ENCODE results near the gene NOXO1. TPM values are rescaled to one million over a fixed set of nuclear protein-coding genes. Genes with fewer than 3 reads are reported as not detected.

NOXO1 gene
- total RNA-seq, 2 experiments from 2014 or later, result 0.56 to 0.99 TPM

GRCh38 chr16:2028620-2029220 is 47.5 kb upstream of the NOXO1 start:
- intact Hi-C loops (cut with DNase I, micrococcal nuclease), result loop anchor here in 1 of 2 experiments (5.0 to 10.0 kb wide), 2 partner anchors 226 to 459 kb away; partner anchors contain the start of gene ECI1
- peaks cover 0 to 2% of the 10 kb centered on the region in 2 experiments for H3K27me3 ChIP-seq (ENCODE audit: control insufficient read depth in 1 of 2, insufficient read depth in 2 of 2, low read length in 2 of 2)
- H3K27ac ChIP-seq (ENCODE audit: low read depth in 1 of 2, low read length in 2 of 2), result no peak overlapping the region
- POLR2A ChIA-PET, result interaction anchor here (1.5 kb wide), 1 partner anchor 186 kb away, joined by 3 read pairs; the partner anchor contains the start of gene PGP
- no peak overlapping the region for H3K4me3 ChIP-seq (ENCODE audit: low read length)
- DNase-seq (no peak), ATAC-seq (ENCODE audit: poor library complexity) (no peak)
- Mint-ChIP-seq H3K27me3 (no peaks in the 10 kb centered on the region), H3K9me3 (no peaks in the 10 kb centered on the region), H3K36me3 (ENCODE audit: low read depth) (no peaks in the 10 kb centered on the region), H3K4me1 (ENCODE audit: low read depth) (peaks cover 11% of the 10 kb centered on the region), H3K27ac (no peak overlapping the region), H3K4me3 (no peak overlapping the region)
- H3K4me1 ChIP-seq (ENCODE audit: insufficient read depth, low read length), result peaks cover 29% of the 10 kb centered on the region
- TF ChIP-seq, protein P1, sequence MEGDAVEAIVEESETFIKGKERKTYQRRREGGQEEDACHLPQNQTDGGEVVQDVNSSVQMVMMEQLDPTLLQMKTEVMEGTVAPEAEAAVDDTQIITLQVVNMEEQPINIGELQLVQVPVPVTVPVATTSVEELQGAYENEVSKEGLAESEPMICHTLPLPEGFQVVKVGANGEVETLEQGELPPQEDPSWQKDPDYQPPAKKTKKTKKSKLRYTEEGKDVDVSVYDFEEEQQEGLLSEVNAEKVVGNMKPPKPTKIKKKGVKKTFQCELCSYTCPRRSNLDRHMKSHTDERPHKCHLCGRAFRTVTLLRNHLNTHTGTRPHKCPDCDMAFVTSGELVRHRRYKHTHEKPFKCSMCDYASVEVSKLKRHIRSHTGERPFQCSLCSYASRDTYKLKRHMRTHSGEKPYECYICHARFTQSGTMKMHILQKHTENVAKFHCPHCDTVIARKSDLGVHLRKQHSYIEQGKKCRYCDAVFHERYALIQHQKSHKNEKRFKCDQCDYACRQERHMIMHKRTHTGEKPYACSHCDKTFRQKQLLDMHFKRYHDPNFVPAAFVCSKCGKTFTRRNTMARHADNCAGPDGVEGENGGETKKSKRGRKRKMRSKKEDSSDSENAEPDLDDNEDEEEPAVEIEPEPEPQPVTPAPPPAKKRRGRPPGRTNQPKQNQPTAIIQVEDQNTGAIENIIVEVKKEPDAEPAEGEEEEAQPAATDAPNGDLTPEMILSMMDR (IDR thresholded peaks at IDR 0.05), result no peak
- no peaks in the 10 kb centered on the region for H3K36me3 ChIP-seq (ENCODE audit: insufficient read depth, low read length)
- CTCF ChIA-PET, result interaction anchor here (2.3 kb wide), 1 partner anchor 112 kb away, joined by 8 read pairs; no protein-coding TSS in a partner anchor
- no peaks in the 10 kb centered on the region for H3K9me3 ChIP-seq (ENCODE audit: control insufficient read depth in 1 of 2, insufficient read depth in 1 of 2, low read length in 2 of 2)

DNA sequence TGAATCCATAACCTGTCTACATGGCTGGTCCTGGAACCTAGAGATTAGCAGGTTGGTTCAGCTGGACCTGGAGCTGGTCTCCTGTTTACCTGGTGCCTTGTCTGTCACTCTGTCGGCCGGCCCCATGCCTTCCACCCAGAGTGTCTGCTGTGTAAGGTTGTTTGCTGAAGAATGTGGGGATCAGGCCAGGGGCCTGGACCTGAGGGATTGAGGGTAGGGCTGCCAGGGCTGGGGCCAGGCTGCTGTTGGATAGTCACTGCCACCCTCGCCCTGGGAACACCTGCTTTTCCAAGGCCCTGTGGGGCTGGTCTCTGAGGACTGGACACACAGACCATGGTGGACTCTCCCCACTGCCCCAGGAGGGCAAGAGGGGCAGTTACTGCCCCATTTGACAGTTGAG is 46.9 kb upstream of the NOXO1 start:
- Mint-ChIP-seq H3K9me3 (no peaks in the 10 kb centered on the region), H3K4me3 (peak overlapping the region; percentile 80), H3K36me3 (ENCODE audit: low read depth) (no peaks in the 10 kb centered on the region), H3K27ac (no peak overlapping the region), H3K27me3 (peaks cover 4% of the 10 kb centered on the region), H3K4me1 (ENCODE audit: low read depth) (peaks cover 15% of the 10 kb centered on the region)
- Histone ChIP-seq H3K27me3 (ENCODE audit: control insufficient read depth in 1 of 2, insufficient read depth in 2 of 2, low read length in 2 of 2) (peaks cover 0 to 2% of the 10 kb centered on the region in 2 experiments), H3K36me3 (ENCODE audit: insufficient read depth, low read length) (no peaks in the 10 kb centered on the region), H3K9me3 (ENCODE audit: control insufficient read depth in 1 of 2, insufficient read depth in 1 of 2, low read length in 2 of 2) (no peaks in the 10 kb centered on the region), H3K4me3 (ENCODE audit: low read length) (no peak overlapping the region), H3K4me1 (ENCODE audit: insufficient read depth, low read length) (peaks cover 29% of the 10 kb centered on the region), H3K27ac (ENCODE audit: low read depth in 1 of 2, low read length in 2 of 2) (no peak overlapping the region)
- intact Hi-C loops (cut with DNase I, micrococcal nuclease), result loop anchor here in 1 of 2 experiments (5.0 to 10.0 kb wide), 2 partner anchors 227 to 459 kb away; partner anchors contain the start of gene ECI1
- POLR2A ChIA-PET, result interaction anchor here (1.5 kb wide), 1 partner anchor 187 kb away, joined by 3 read pairs; the partner anchor contains the start of gene PGP
- CTCF ChIA-PET, result interaction anchor here (2.3 kb wide), 1 partner anchor 112 kb away, joined by 8 read pairs; no protein-coding TSS in a partner anchor
- ATAC-seq (ENCODE audit: poor library complexity) (no peak), DNase-seq (no peak)
- TF ChIP-seq, protein P1 (IDR thresholded peaks at IDR 0.05), result no peak

GRCh38 chr16:2027024-2028010 is 46.0 kb upstream of the NOXO1 start:
- no peak overlapping the region for H3K27ac Mint-ChIP-seq
- TF ChIP-seq, protein P1 (IDR thresholded peaks at IDR 0.05), result no peak
- peak overlapping the region; percentile 80 for H3K4me3 Mint-ChIP-seq
- ChIA-PET POLR2A (interaction anchor here (0.7 to 3.0 kb wide), 4 partner anchors 20 to 188 kb away, joined by 3 to 13 read pairs (median 3); partner anchors contain the start of genes NTHL1, PGP and TRAF7), CTCF (interaction anchor here (2.3 kb wide), 1 partner anchor 113 kb away, joined by 8 read pairs; no protein-coding TSS in a partner anchor)
- H3K27me3 Mint-ChIP-seq, result peaks cover 12% of the 10 kb centered on the region
- DNase-seq, result peak in 4 of 14 experiments; percentile 18 to 55 (median 36)
- no peaks in the 10 kb centered on the region for H3K9me3 ChIP-seq (ENCODE audit: control insufficient read depth in 1 of 2, insufficient read depth in 1 of 2, low read length in 2 of 2)
- H3K9me3 Mint-ChIP-seq, result no peaks in the 10 kb centered on the region
- intact Hi-C loops (cut with DNase I, micrococcal nuclease), result loop anchor here in 1 of 2 experiments (5.0 to 10.0 kb wide), 2 partner anchors 227 to 460 kb away; partner anchors contain the start of gene ECI1
- no peaks in the 10 kb centered on the region for H3K36me3 Mint-ChIP-seq (ENCODE audit: low read depth)
- no peaks in the 10 kb centered on the region for H3K36me3 ChIP-seq (ENCODE audit: insufficient read depth, low read length)
- H3K4me1 Mint-ChIP-seq (ENCODE audit: low read depth), result peaks cover 19% of the 10 kb centered on the region
- peak overlapping the region; percentile 33 for H3K4me3 ChIP-seq (ENCODE audit: low read length)
- ATAC-seq (ENCODE audit: poor library complexity), result peak; percentile 7
- H3K27me3 ChIP-seq (ENCODE audit: control insufficient read depth in 1 of 2, insufficient read depth in 2 of 2, low read length in 2 of 2), result peaks cover 2 to 5% of the 10 kb centered on the region in 2 experiments
- no peak overlapping the region for H3K27ac ChIP-seq (ENCODE audit: low read depth in 1 of 2, low read length in 2 of 2)
- peaks cover 36% of the 10 kb centered on the region for H3K4me1 ChIP-seq (ENCODE audit: insufficient read depth, low read length)

Measured in CD4-positive, alpha-beta T cell (primary cell).